GM06990 (cell line): ENCODE results near the gene KRT15.

Source experiments
- DNase-seq: peaks from one replicate; pipeline ENCODE4 v3.0.0-alpha.2; 2011; ENCODE audit not compliant: insufficient read length; ENCODE audit errors: extremely low read depth
- H3K27me3 ChIP-seq: replicated peaks from 2 replicates; pipeline ENCODE4 v1.6.0; 2011; ENCODE audit warnings: low read length; ENCODE audit not compliant: control insufficient read depth, insufficient read depth
- H3K36me3 ChIP-seq: 2 replicates; pipeline ENCODE4 v1.5.1; 2011; ENCODE audit warnings: low read length; ENCODE audit not compliant: control insufficient read depth, insufficient read depth
- H3K4me3 ChIP-seq: replicated peaks from 2 replicates; pipeline ENCODE4 v1.5.1; 2011; ENCODE audit warnings: low read depth, mild to moderate bottlenecking, control low read depth, low read length
- CTCF ChIP-seq: IDR thresholded peaks from 2 replicates; pipeline ENCODE4 v1.5.1; 2011; ENCODE audit warnings: low read length, control low read depth, mild to moderate bottlenecking, inconsistent platforms; ENCODE audit not compliant: insufficient read depth, poor library complexity, severe bottlenecking

KRT15 gene

GRCh38 chr17:41511716-41512115 lies 7.0 kb downstream of the KRT15 start:
- Histone ChIP-seq H3K36me3 (no peaks in the 10 kb centered on the region), H3K27me3 (peaks cover 1% of the 10 kb centered on the region), H3K4me3 (no peak overlapping the region)
- TF ChIP-seq CTCF: no peak
- no peak for DNase-seq

- TF ChIP-seq CTCF: no peak
- peaks cover 1% of the 10 kb centered on the region for H3K27me3 ChIP-seq
- no peaks in the 10 kb centered on the region for H3K36me3 ChIP-seq
- no peak overlapping the region for H3K4me3 ChIP-seq
- DNase-seq: no peak
Measured at GRCh38 chr17:41511116-41511515, 7.6 kb downstream of the KRT15 start.

GRCh38 chr17:41510251-41511065 lies 8.2 kb downstream of the KRT15 start:
- no peaks in the 10 kb centered on the region for H3K36me3 ChIP-seq
- no peak for DNase-seq
- peaks cover 1% of the 10 kb centered on the region for H3K27me3 ChIP-seq
- no peak overlapping the region for H3K4me3 ChIP-seq
- TF ChIP-seq CTCF: no peak

GRCh38 chr17:41507315-41507880 lies 11.3 kb downstream of the KRT15 start:
- TF ChIP-seq CTCF: no peak
- H3K4me3 ChIP-seq: no peak overlapping the region
- H3K27me3 ChIP-seq: peaks cover 1% of the 10 kb centered on the region
- H3K36me3 ChIP-seq: no peaks in the 10 kb centered on the region
- no peak for DNase-seq

GRCh38 chr17:41505809-41506767 lies 12.6 kb downstream of the KRT15 start:
- Histone ChIP-seq H3K36me3 (no peaks in the 10 kb centered on the region), H3K27me3 (peaks cover 1% of the 10 kb centered on the region), H3K4me3 (no peak overlapping the region)
- no peak for TF ChIP-seq CTCF
- no peak for DNase-seq
